Activated naive CD8-positive, alpha-beta T cell (primary cell): ENCODE data around the gene ERAP2.
A peak's percentile ranks its signal among the peaks of the same experiment; 100 is the strongest.

ENCODE experiments used
- H3K27ac Mint-ChIP-seq: one replicate; pipeline ENCODE4 v1.8.0; 2021; ENCODE audit warnings: mixed read lengths
- H3K27me3 Mint-ChIP-seq: one replicate; pipeline ENCODE4 v1.8.0; 2021; ENCODE audit warnings: mixed read lengths
- H3K36me3 Mint-ChIP-seq: one replicate; pipeline ENCODE4 v1.8.0; 2021; ENCODE audit warnings: mixed read lengths
- H3K4me1 Mint-ChIP-seq: one replicate; pipeline ENCODE4 v1.8.0; 2021; ENCODE audit warnings: low read depth, mixed read lengths
- H3K4me3 Mint-ChIP-seq: one replicate; pipeline ENCODE4 v1.8.0; 2021; ENCODE audit warnings: mild to moderate bottlenecking, mixed read lengths
- H3K9me3 Mint-ChIP-seq: one replicate; pipeline ENCODE4 v1.8.0; 2021; ENCODE audit warnings: low read depth, mixed read lengths

Gene ERAP2

GRCh38 chr5:96942911-96943310 is 66.6 kb downstream of the ERAP2 start:
- H3K36me3 Mint-ChIP-seq, result peaks cover 3% of the 10 kb centered on the region
- H3K9me3 Mint-ChIP-seq, result no peaks in the 10 kb centered on the region
- peak overlapping the region; percentile 11 for H3K4me3 Mint-ChIP-seq
- H3K4me1 Mint-ChIP-seq, result peaks cover 86% of the 10 kb centered on the region
- no peaks in the 10 kb centered on the region for H3K27me3 Mint-ChIP-seq
- peak overlapping the region; percentile 51 for H3K27ac Mint-ChIP-seq

- Mint-ChIP-seq H3K27me3 (no peaks in the 10 kb centered on the region), H3K27ac (peak overlapping the region; percentile 41), H3K36me3 (peaks cover 3% of the 10 kb centered on the region), H3K4me1 (peaks cover 83% of the 10 kb centered on the region), H3K4me3 (no peak overlapping the region), H3K9me3 (no peaks in the 10 kb centered on the region)
These were observed 67.5 kb downstream of the ERAP2 start for GRCh38 chr5:96943799-96944198.

GRCh38 chr5:96945144-96945897 is 69.0 kb downstream of the ERAP2 start:
- no peaks in the 10 kb centered on the region for H3K27me3 Mint-ChIP-seq
- H3K4me3 Mint-ChIP-seq, result no peak overlapping the region
- H3K9me3 Mint-ChIP-seq, result no peaks in the 10 kb centered on the region
- peaks cover 83% of the 10 kb centered on the region for H3K4me1 Mint-ChIP-seq
- peaks cover 7% of the 10 kb centered on the region for H3K36me3 Mint-ChIP-seq
- H3K27ac Mint-ChIP-seq, result peak overlapping the region; percentile 47

GRCh38 chr5:96946381-96946780 is 70.1 kb downstream of the ERAP2 start:
- H3K36me3 Mint-ChIP-seq, result peaks cover 13% of the 10 kb centered on the region
- no peaks in the 10 kb centered on the region for H3K27me3 Mint-ChIP-seq
- H3K4me3 Mint-ChIP-seq, result no peak overlapping the region
- H3K4me1 Mint-ChIP-seq, result peaks cover 81% of the 10 kb centered on the region
- no peaks in the 10 kb centered on the region for H3K9me3 Mint-ChIP-seq
- H3K27ac Mint-ChIP-seq, result peak overlapping the region; percentile 78

- peaks cover 78% of the 10 kb centered on the region for H3K4me1 Mint-ChIP-seq
- H3K9me3 Mint-ChIP-seq, result no peaks in the 10 kb centered on the region
- peak overlapping the region; percentile 5 for H3K4me3 Mint-ChIP-seq
- peaks cover 13% of the 10 kb centered on the region for H3K36me3 Mint-ChIP-seq
- H3K27ac Mint-ChIP-seq, result peak overlapping the region; percentile 88
- H3K27me3 Mint-ChIP-seq, result no peaks in the 10 kb centered on the region
These were observed 75.9 kb downstream of the ERAP2 start for GRCh38 chr5:96952118-96952750.

GRCh38 chr5:96952974-96953730 is 76.9 kb downstream of the ERAP2 start:
- Mint-ChIP-seq H3K36me3 (peaks cover 13% of the 10 kb centered on the region), H3K9me3 (no peaks in the 10 kb centered on the region), H3K27ac (peak overlapping the region; percentile 88), H3K27me3 (no peaks in the 10 kb centered on the region), H3K4me1 (peaks cover 82% of the 10 kb centered on the region), H3K4me3 (peak overlapping the region; percentile 20)

- Mint-ChIP-seq H3K27ac (peak overlapping the region; percentile 87), H3K4me3 (peak overlapping the region; percentile 76), H3K9me3 (no peaks in the 10 kb centered on the region), H3K4me1 (peaks cover 77% of the 10 kb centered on the region), H3K27me3 (no peaks in the 10 kb centered on the region), H3K36me3 (peaks cover 8% of the 10 kb centered on the region)
These were observed 81.2 kb downstream of the ERAP2 start for GRCh38 chr5:96957254-96958049.

GRCh38 chr5:96958977-96959376 is 82.7 kb downstream of the ERAP2 start:
- Mint-ChIP-seq H3K4me3 (peak overlapping the region; percentile 52), H3K27ac (peak overlapping the region; percentile 87), H3K27me3 (no peaks in the 10 kb centered on the region), H3K36me3 (peaks cover 10% of the 10 kb centered on the region), H3K4me1 (peaks cover 77% of the 10 kb centered on the region), H3K9me3 (no peaks in the 10 kb centered on the region)

GRCh38 chr5:96961053-96961452 is 84.8 kb downstream of the ERAP2 start:
- Mint-ChIP-seq H3K36me3 (peaks cover 10% of the 10 kb centered on the region), H3K27ac (peak overlapping the region; percentile 89), H3K4me1 (peaks cover 83% of the 10 kb centered on the region), H3K27me3 (no peaks in the 10 kb centered on the region), H3K4me3 (peak overlapping the region; percentile 67), H3K9me3 (no peaks in the 10 kb centered on the region)

- Mint-ChIP-seq H3K27ac (peak overlapping the region; percentile 94), H3K36me3 (peaks cover 7% of the 10 kb centered on the region), H3K27me3 (no peaks in the 10 kb centered on the region), H3K4me3 (peak overlapping the region; percentile 76), H3K4me1 (peaks cover 81% of the 10 kb centered on the region), H3K9me3 (no peaks in the 10 kb centered on the region)
These were observed 86.3 kb downstream of the ERAP2 start for GRCh38 chr5:96962540-96962991.

- no peaks in the 10 kb centered on the region for H3K9me3 Mint-ChIP-seq
- no peaks in the 10 kb centered on the region for H3K27me3 Mint-ChIP-seq
- H3K36me3 Mint-ChIP-seq, result peaks cover 7% of the 10 kb centered on the region
- H3K27ac Mint-ChIP-seq, result peak overlapping the region; percentile 94
- peaks cover 81% of the 10 kb centered on the region for H3K4me1 Mint-ChIP-seq
- H3K4me3 Mint-ChIP-seq, result peak overlapping the region; percentile 76
These were observed 87.0 kb downstream of the ERAP2 start for GRCh38 chr5:96963267-96963666.

GRCh38 chr5:96966801-96967200 is 90.5 kb downstream of the ERAP2 start:
- Mint-ChIP-seq H3K4me1 (peaks cover 89% of the 10 kb centered on the region), H3K27ac (peak overlapping the region; percentile 73), H3K36me3 (peaks cover 2% of the 10 kb centered on the region), H3K4me3 (no peak overlapping the region), H3K9me3 (no peaks in the 10 kb centered on the region), H3K27me3 (no peaks in the 10 kb centered on the region)

- Mint-ChIP-seq H3K4me1 (peaks cover 90% of the 10 kb centered on the region), H3K4me3 (no peak overlapping the region), H3K27ac (no peak overlapping the region)
These were observed 91.1 kb downstream of the ERAP2 start for GRCh38 chr5:96967400-96967799.

GRCh38 chr5:96968074-96968473 is 91.8 kb downstream of the ERAP2 start:
- peaks cover 90% of the 10 kb centered on the region for H3K4me1 Mint-ChIP-seq
- no peaks in the 10 kb centered on the region for H3K9me3 Mint-ChIP-seq
- H3K4me3 Mint-ChIP-seq, result no peak overlapping the region
- H3K36me3 Mint-ChIP-seq, result peaks cover 6% of the 10 kb centered on the region
- peak overlapping the region; percentile 92 for H3K27ac Mint-ChIP-seq
- no peaks in the 10 kb centered on the region for H3K27me3 Mint-ChIP-seq

More at GRCh38 chr5:96967400-96967799, 91.1 kb downstream of the ERAP2 start:
- no peaks in the 10 kb centered on the region for H3K9me3 Mint-ChIP-seq
- H3K27me3 Mint-ChIP-seq, result no peaks in the 10 kb centered on the region
- peaks cover 2% of the 10 kb centered on the region for H3K36me3 Mint-ChIP-seq
